Upper lobe of left lung (tissue), 4 donors: ENCODE results near the gene CPPED1.

ENCODE experiments used
- EP300 ChIP-seq, 4 donors: sonication (generic); formaldehyde crosslinking; IDR thresholded peaks; one replicate each; pipeline ENCODE4 v1.5.1; 2017; ENCODE audit warnings: antibody characterized with exemption in 4 of 4, control low read depth in 2 of 4
- POLR2A ChIP-seq, 4 donors: fragments of 450-650 bp; IDR thresholded peaks; one replicate each; pipeline ENCODE4 v1.5.1; 2016 to 2017; ENCODE audit warnings: antibody characterized with exemption in 4 of 4, mild to moderate bottlenecking in 2 of 4
- POLR2AphosphoS5 ChIP-seq, 2 donors: sonication (generic); formaldehyde crosslinking; IDR thresholded peaks; one replicate each; pipeline ENCODE4 v1.5.1; 2017; ENCODE audit warnings: antibody characterized with exemption in 2 of 2
- TF ChIP-seq, protein P1 (sequence below), 6 experiments: fragments of 450-650 bp in 4 of 6; fragments of 200-600 bp in 2 of 6; sonication (generic) in 2 of 6; IDR thresholded peaks; one replicate each; pipeline ENCODE4 v1.5.1; 2016 to 2019; ENCODE audit warnings: antibody characterized with exemption in 6 of 6

DNA sequence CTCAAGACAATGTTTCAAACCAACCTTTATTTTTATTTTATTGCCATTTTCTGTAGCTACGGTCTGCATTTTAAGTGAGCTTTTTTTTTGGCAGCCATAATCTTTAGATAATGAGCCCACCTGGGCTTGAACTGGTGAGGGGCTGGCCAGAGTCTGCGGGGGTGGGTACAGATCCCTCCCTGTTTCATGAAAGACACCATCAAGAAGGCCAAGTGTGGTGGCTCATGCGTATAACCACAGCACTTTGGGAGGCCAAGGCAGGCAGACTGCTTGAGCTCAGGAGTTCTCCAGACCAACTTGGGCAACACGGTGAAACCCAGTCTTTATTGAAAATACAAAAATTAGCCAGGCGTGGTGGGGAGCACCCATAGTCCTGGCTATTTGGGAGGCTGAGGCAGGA lies 113.7 kb downstream of the CPPED1 start:
- TF ChIP-seq, protein P1, sequence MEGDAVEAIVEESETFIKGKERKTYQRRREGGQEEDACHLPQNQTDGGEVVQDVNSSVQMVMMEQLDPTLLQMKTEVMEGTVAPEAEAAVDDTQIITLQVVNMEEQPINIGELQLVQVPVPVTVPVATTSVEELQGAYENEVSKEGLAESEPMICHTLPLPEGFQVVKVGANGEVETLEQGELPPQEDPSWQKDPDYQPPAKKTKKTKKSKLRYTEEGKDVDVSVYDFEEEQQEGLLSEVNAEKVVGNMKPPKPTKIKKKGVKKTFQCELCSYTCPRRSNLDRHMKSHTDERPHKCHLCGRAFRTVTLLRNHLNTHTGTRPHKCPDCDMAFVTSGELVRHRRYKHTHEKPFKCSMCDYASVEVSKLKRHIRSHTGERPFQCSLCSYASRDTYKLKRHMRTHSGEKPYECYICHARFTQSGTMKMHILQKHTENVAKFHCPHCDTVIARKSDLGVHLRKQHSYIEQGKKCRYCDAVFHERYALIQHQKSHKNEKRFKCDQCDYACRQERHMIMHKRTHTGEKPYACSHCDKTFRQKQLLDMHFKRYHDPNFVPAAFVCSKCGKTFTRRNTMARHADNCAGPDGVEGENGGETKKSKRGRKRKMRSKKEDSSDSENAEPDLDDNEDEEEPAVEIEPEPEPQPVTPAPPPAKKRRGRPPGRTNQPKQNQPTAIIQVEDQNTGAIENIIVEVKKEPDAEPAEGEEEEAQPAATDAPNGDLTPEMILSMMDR (IDR thresholded peaks at IDR 0.05): no peak
- TF ChIP-seq POLR2AphosphoS5 (IDR thresholded peaks at IDR 0.05): no peak
- no peak for TF ChIP-seq POLR2A (IDR thresholded peaks at IDR 0.05)
- TF ChIP-seq EP300 (IDR thresholded peaks at IDR 0.05): no peak
